Stomach (tissue), 9 donors: ENCODE data around the gene SLC6A12. TPM values are rescaled to one million over a fixed set of nuclear protein-coding genes. Genes with fewer than 3 reads are reported as not detected.

Experiments used
- DNase-seq, 2 donors: peaks; one replicate each; pipeline versions ENCODE4 v3.0.0 to v3.0.0-alpha.2; 2013 to 2019
- H3K27ac ChIP-seq, 5 donors: fragments of 200-600 bp in 4 of 5; sonication (generic) in 4 of 5; one replicate each; pipeline ENCODE4 v1.5.1; 2013 to 2019; ENCODE audit warnings: mild to moderate bottlenecking in 1 of 5, moderate library complexity in 1 of 5
- H3K27me3 ChIP-seq, 3 donors: fragments of 200-600 bp; sonication (generic); one replicate each; pipeline ENCODE4 v1.5.1; 2017 to 2019; ENCODE audit warnings: mixed run types in 1 of 3
- H3K36me3 ChIP-seq, 4 donors: fragments of 200-600 bp; sonication (generic); 1 replicate in 3 of 4; 2 replicates in 1 of 4; pipeline ENCODE4 v1.5.1; 2016 to 2019
- H3K4me1 ChIP-seq, 4 donors: fragments of 200-600 bp; sonication (generic); one replicate each; pipeline ENCODE4 v1.5.1; 2016 to 2019
- H3K4me3 ChIP-seq, 4 donors: fragments of 200-600 bp; sonication (generic) in 3 of 4; one replicate each; pipeline ENCODE4 v1.5.1; 2016 to 2019; ENCODE audit warnings: mild to moderate bottlenecking in 1 of 4
- H3K9me3 ChIP-seq, 4 donors: fragments of 200-600 bp; sonication (generic); one replicate each; pipeline ENCODE4 v1.5.1; 2016 to 2019
- CTCF ChIP-seq, 7 experiments: fragments of 450-650 bp in 4 of 7; fragments of 200-600 bp in 3 of 7; sonication (generic) in 3 of 7; IDR thresholded peaks; one replicate each; pipeline ENCODE4 v1.5.1; 2016 to 2019; ENCODE audit warnings: antibody characterized with exemption in 7 of 7, control low read depth in 2 of 7, mild to moderate bottlenecking in 1 of 7
- EP300 ChIP-seq: sonication (generic); formaldehyde crosslinking; IDR thresholded peaks from one replicate; pipeline ENCODE4 v1.6.1; 2017; ENCODE audit warnings: antibody characterized with exemption
- POLR2A ChIP-seq, 4 donors: fragments of 450-650 bp; IDR thresholded peaks; one replicate each; pipeline ENCODE4 v1.6.1; 2016; ENCODE audit warnings: antibody characterized with exemption in 4 of 4, control low read depth in 2 of 4, mild to moderate bottlenecking in 1 of 4, moderate library complexity in 1 of 4
- POLR2AphosphoS5 ChIP-seq, 3 donors: sonication (generic); formaldehyde crosslinking; IDR thresholded peaks; one replicate each; pipeline ENCODE4 v1.6.1; 2016; ENCODE audit warnings: antibody characterized with exemption in 3 of 3
- WGBS, 5 donors: extraction: QIAGEN DNeasy Blood & Tissue Kit in 3 of 5; methylation state at CpG; one replicate each; pipeline versions ENCODE4 v1.1.5 to v1.1.7; 2013 to 2018; 5-methylcytosine and 5-hydroxymethylcytosine counted together
- intact Hi-C: fragments of 100-400 bp; cut with DNase I; formaldehyde crosslinking; loops from one replicate; pipeline ENCODE4 v1.15.1; 2023; ENCODE audit warnings: low total_unique reads
- polyA plus RNA-seq, 3 donors: library from polyadenylated mRNA; stranded (reverse); fragments of 200-250 nt; gene quantifications; one replicate each; pipeline ENCODE4 v1.2.3, GENCODE V29; 2013
- total RNA-seq, 5 donors: library from RNA; depleted of rRNA; stranded (reverse); fragments of >200 nt; gene quantifications; one replicate each; pipeline versions ENCODE4 v1.1.0 to v1.2.3, GENCODE V29; 2014 to 2016
- donor health status: healthy with polysubstance abuse.
- donor health status: Bipolar disorder and iron deficiency.
- donor health status: healthy.

Gene SLC6A12
- total and polyA plus RNA-seq, 8 donors: 0.05 to 1.7 (median 0.19) TPM; not detected in 5

DNA sequence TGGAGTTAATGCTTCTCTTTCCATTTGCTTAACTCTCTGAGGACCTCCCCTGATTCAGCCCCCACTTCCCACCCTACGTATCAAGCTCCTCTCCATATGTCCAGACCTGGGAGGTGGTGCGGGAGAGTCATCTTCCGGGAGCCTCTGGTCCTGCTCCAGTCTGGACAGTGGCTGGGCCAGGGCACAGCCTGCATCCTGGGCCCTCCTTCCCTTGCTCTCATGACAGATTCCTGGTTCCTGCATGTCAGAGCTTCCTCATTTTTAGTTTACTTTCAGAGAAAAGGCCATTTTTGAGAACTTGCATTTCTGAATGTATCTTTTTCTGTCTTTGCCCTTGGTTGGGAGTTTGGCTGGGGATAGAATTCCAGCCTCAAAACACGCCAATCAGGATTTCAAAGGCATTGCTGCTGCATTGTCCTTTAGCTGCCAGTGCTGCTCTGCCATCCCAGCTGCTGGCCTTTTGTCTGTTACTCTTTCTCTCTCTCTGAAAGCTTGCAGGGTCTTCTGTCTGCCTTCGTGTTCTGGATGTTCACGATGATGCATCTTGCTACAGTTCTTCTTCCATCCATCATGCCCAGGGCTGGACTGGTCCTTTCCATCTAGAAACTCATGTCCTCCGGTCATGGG is 54.7 kb downstream of the SLC6A12 start:
- H3K4me3 ChIP-seq: no peak overlapping the region
- H3K27me3 ChIP-seq: peaks cover 0 to 20% (median 0%) of the 10 kb centered on the region in 3 donors
- H3K27ac ChIP-seq: no peak overlapping the region
- no peaks in the 10 kb centered on the region for H3K9me3 ChIP-seq
- no peaks in the 10 kb centered on the region for H3K36me3 ChIP-seq
- 64 to 72% (median 67%) methylated on average over 7 of the region's 7 CpGs for WGBS, 5 donors
- intact Hi-C loops: no loop called here
- H3K4me1 ChIP-seq: no peaks in the 10 kb centered on the region
- TF ChIP-seq POLR2A (IDR thresholded peaks at IDR 0.05): no peak
- DNase-seq: no peak

DNA sequence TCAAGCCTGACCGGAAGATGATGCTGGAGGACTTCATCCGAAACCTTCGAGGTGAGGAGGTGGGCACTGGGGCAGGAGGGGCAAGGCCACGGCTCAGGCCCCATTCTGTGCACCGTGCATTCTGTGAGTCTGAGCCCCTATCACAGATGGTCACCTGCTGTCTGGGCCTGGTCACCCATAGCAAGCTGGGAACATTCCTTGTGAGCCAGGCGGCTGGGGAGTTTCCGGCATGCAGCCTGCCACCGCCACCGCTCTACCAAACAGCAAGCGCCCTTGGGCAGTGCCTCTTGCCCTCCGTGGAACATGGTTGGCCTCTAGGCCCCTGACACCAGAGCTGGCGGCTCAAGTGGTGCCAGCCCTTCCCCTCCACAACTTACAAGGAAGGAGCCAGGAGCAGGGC is 56.3 kb downstream of the SLC6A12 start:
- Histone ChIP-seq H3K27me3 (peaks cover 0 to 21% (median 0%) of the 10 kb centered on the region in 3 donors), H3K9me3 (no peaks in the 10 kb centered on the region), H3K27ac (no peak overlapping the region), H3K4me1 (no peaks in the 10 kb centered on the region), H3K36me3 (no peaks in the 10 kb centered on the region), H3K4me3 (no peak overlapping the region)
- intact Hi-C loops: no loop called here
- DNase-seq: no peak
- no peak for TF ChIP-seq CTCF (IDR thresholded peaks at IDR 0.05)
- no peak for TF ChIP-seq POLR2A (IDR thresholded peaks at IDR 0.05)
- TF ChIP-seq POLR2AphosphoS5 (IDR thresholded peaks at IDR 0.05): no peak
- no peak for TF ChIP-seq EP300
- WGBS, 5 donors: 80 to 90% (median 88%) methylated on average over 7 to 12 of the region's 12 CpGs

- Histone ChIP-seq H3K27ac (no peak overlapping the region), H3K36me3 (no peaks in the 10 kb centered on the region), H3K9me3 (no peaks in the 10 kb centered on the region), H3K4me3 (no peak overlapping the region), H3K27me3 (peaks cover 0 to 28% (median 0%) of the 10 kb centered on the region in 3 donors), H3K4me1 (no peaks in the 10 kb centered on the region)
- WGBS, 5 donors: 81 to 92% (median 84%) methylated on average over 6 to 13 of the region's 13 CpGs
- TF ChIP-seq CTCF (IDR thresholded peaks at IDR 0.05) (no peak), EP300 (no peak)
- no peak for DNase-seq
- intact Hi-C loops: no loop called here
Measured at GRCh38 chr12:156945-157344, 57.0 kb downstream of the SLC6A12 start.

DNA sequence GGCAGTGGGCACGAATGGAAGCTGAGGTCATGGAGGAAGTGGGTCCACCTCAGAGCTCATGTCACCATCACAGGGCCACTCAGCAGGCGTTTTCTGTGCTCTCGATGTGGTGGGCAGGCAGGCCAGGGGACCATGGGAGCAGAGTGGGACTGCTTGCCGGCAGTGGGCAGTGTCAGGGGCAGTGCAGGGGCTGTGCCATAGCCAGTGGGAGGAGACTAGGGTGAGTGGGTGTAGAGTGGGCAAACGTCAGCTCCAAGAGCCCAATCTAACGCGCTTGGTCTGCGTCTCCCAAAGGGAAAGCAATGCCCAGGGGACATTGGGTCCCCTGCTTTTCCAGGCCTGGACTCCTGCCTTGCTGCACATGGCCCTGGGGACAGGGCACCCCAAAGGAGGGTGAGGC is 58.3 kb downstream of the SLC6A12 start:
- WGBS, 5 donors: 80 to 89% (median 83%) methylated on average over 8 of the region's 8 CpGs
- TF ChIP-seq CTCF (IDR thresholded peaks at IDR 0.05) (no peak), EP300 (no peak), POLR2A (IDR thresholded peaks at IDR 0.05) (no peak), POLR2AphosphoS5 (IDR thresholded peaks at IDR 0.05) (no peak)

DNA sequence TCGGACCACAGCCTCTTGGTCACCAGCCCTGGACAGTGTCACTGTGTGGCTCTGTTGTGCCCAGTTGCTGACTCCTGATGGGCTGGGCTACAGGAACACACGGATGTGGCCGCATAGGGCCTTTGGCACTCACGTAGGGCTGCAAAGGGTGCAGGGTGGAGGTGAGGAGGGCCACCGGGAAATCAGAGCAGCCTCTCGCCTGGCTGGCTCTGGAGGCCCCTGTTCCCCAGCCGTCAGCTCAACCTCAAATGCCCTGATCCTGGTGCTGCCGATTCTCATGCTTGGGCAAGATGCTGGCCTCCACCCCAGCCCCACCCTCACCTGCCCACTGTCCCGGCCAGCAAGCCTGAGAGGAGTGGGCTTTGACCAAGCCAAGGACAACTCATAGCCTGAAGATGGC is 59.0 kb downstream of the SLC6A12 start:
- DNase-seq: no peak
- H3K9me3 ChIP-seq: no peaks in the 10 kb centered on the region
- no peak overlapping the region for H3K4me3 ChIP-seq
- H3K36me3 ChIP-seq: no peaks in the 10 kb centered on the region
- WGBS, 5 donors: 64 to 89% (median 83%) methylated on average over 3 to 9 of the region's 9 CpGs
- peaks cover 0 to 36% (median 0%) of the 10 kb centered on the region in 3 donors for H3K27me3 ChIP-seq
- TF ChIP-seq EP300 (no peak), POLR2A (IDR thresholded peaks at IDR 0.05) (no peak), CTCF (IDR thresholded peaks at IDR 0.05) (no peak), POLR2AphosphoS5 (IDR thresholded peaks at IDR 0.05) (no peak)
- H3K4me1 ChIP-seq: no peaks in the 10 kb centered on the region
- intact Hi-C loops: no loop called here
- H3K27ac ChIP-seq: no peak overlapping the region

More for the DNA sequence above, 58.3 kb downstream of the SLC6A12 start:
- DNase-seq: no peak
- intact Hi-C loops: no loop called here
- Histone ChIP-seq H3K4me3 (no peak overlapping the region), H3K27me3 (peaks cover 0 to 36% (median 0%) of the 10 kb centered on the region in 3 donors), H3K9me3 (no peaks in the 10 kb centered on the region), H3K4me1 (no peaks in the 10 kb centered on the region), H3K36me3 (no peaks in the 10 kb centered on the region), H3K27ac (no peak overlapping the region)
